IPS-18c (cell line): ENCODE data around the gene SLMAP.
"Not testable (repeated sequence)": the region's sequence is repeated elsewhere in the genome, so short reads cannot be mapped to it uniquely, and the experiment has no call there.

ENCODE experiments used
- H3K4me3 ChIP-seq: 2 replicates; pipeline ENCODE4 v1.7.0; 2013; ENCODE audit warnings: low read depth, mild to moderate bottlenecking, low read length, moderate library complexity; ENCODE audit not compliant: insufficient read depth
- H3K9me3 ChIP-seq: one replicate; pipeline ENCODE4 v1.6.1; 2013; ENCODE audit warnings: mild to moderate bottlenecking, low read length, moderate library complexity; ENCODE audit not compliant: control insufficient read depth, insufficient read depth

The SLMAP gene

GRCh38 chr3:57837686-57838085 is 81.6 kb downstream of the SLMAP start:
- H3K4me3 ChIP-seq, result no peak overlapping the region

GRCh38 chr3:57838627-57839026 is 82.5 kb downstream of the SLMAP start:
- Histone ChIP-seq H3K9me3 (no peaks in the 10 kb centered on the region), H3K4me3 (no peak overlapping the region)

More at GRCh38 chr3:57837686-57838085, 81.6 kb downstream of the SLMAP start:
- no peaks in the 10 kb centered on the region for H3K9me3 ChIP-seq

GRCh38 chr3:57840473-57840872 is 84.4 kb downstream of the SLMAP start:
- Histone ChIP-seq H3K9me3 (no peaks in the 10 kb centered on the region), H3K4me3 (no peak overlapping the region)

GRCh38 chr3:57841818-57842217 is 85.7 kb downstream of the SLMAP start:
- H3K9me3 ChIP-seq, result no peaks in the 10 kb centered on the region
- no peak overlapping the region for H3K4me3 ChIP-seq

GRCh38 chr3:57848177-57848738 is 92.1 kb downstream of the SLMAP start:
- H3K4me3 ChIP-seq, result no peak overlapping the region
- H3K9me3 ChIP-seq, result no peaks in the 10 kb centered on the region

- H3K9me3 ChIP-seq, result no peaks in the 10 kb centered on the region
- no peak overlapping the region for H3K4me3 ChIP-seq
These were observed 95.2 kb downstream of the SLMAP start for GRCh38 chr3:57851304-57851703.

GRCh38 chr3:57852896-57853295 is 96.8 kb downstream of the SLMAP start:
- no peak overlapping the region for H3K4me3 ChIP-seq
- no peaks in the 10 kb centered on the region for H3K9me3 ChIP-seq

- H3K4me3 ChIP-seq, result no peak overlapping the region
- no peaks in the 10 kb centered on the region for H3K9me3 ChIP-seq
These were observed 99.2 kb downstream of the SLMAP start for GRCh38 chr3:57855281-57855680.

- Histone ChIP-seq H3K4me3 (no peak overlapping the region), H3K9me3 (no peaks in the 10 kb centered on the region)
These were observed 99.8 kb downstream of the SLMAP start for GRCh38 chr3:57855943-57856342.

GRCh38 chr3:57856675-57857074 is 100.6 kb downstream of the SLMAP start:
- Histone ChIP-seq H3K4me3 (no peak overlapping the region), H3K9me3 (no peaks in the 10 kb centered on the region)

- no peak overlapping the region for H3K4me3 ChIP-seq
- no peaks in the 10 kb centered on the region for H3K9me3 ChIP-seq
These were observed 106.8 kb downstream of the SLMAP start for GRCh38 chr3:57862894-57863293.

GRCh38 chr3:57863380-57863779 is 107.3 kb downstream of the SLMAP start:
- no peak overlapping the region for H3K4me3 ChIP-seq

GRCh38 chr3:57864853-57865252 is 108.7 kb downstream of the SLMAP start:
- no peaks in the 10 kb centered on the region for H3K9me3 ChIP-seq
- no peak overlapping the region for H3K4me3 ChIP-seq

More at GRCh38 chr3:57863380-57863779, 107.3 kb downstream of the SLMAP start:
- H3K9me3 ChIP-seq, result no peaks in the 10 kb centered on the region

GRCh38 chr3:57869110-57869509 is 113.0 kb downstream of the SLMAP start:
- H3K4me3 ChIP-seq, H3K9me3 ChIP-seq: not testable (repeated sequence)

- H3K4me3 ChIP-seq, result no peak overlapping the region
These were observed 116.5 kb downstream of the SLMAP start for GRCh38 chr3:57872606-57873005.

GRCh38 chr3:57876632-57877031 is 120.5 kb downstream of the SLMAP start:
- no peaks in the 10 kb centered on the region for H3K9me3 ChIP-seq
- no peak overlapping the region for H3K4me3 ChIP-seq

More at GRCh38 chr3:57872606-57873005, 116.5 kb downstream of the SLMAP start:
- H3K9me3 ChIP-seq, result no peaks in the 10 kb centered on the region

- Histone ChIP-seq H3K4me3 (no peak overlapping the region), H3K9me3 (no peaks in the 10 kb centered on the region)
These were observed 121.0 kb downstream of the SLMAP start for GRCh38 chr3:57877116-57877515.

GRCh38 chr3:57884436-57884835 is 128.3 kb downstream of the SLMAP start:
- H3K4me3 ChIP-seq, H3K9me3 ChIP-seq: not testable (repeated sequence)

GRCh38 chr3:57889807-57890206 is 133.7 kb downstream of the SLMAP start:
- no peak overlapping the region for H3K4me3 ChIP-seq

More at GRCh38 chr3:57889807-57890206, 133.7 kb downstream of the SLMAP start:
- no peaks in the 10 kb centered on the region for H3K9me3 ChIP-seq
